Right cardiac atrium (tissue), 5 donors: ENCODE results near the gene MYL6B. TPM values are rescaled to one million over a fixed set of nuclear protein-coding genes. Genes with fewer than 3 reads are reported as not detected.

ENCODE experiments used
- ATAC-seq, 2 donors: fragments of 200-7000 bp; cut with Tn5 transposase; one replicate each; pipeline versions ENCODE4 v1.8.0 to v1.9.1; 2020; ENCODE audit warnings: moderate library complexity in 2 of 2, mild to moderate bottlenecking in 1 of 2
- DNase-seq, 3 donors: peaks; one replicate each; pipeline ENCODE4 v3.0.0-alpha.2; 2020
- H3K27ac ChIP-seq: one replicate; pipeline ENCODE4 v1.5.1; 2013; ENCODE audit warnings: mild to moderate bottlenecking, low read length, control low read depth, moderate library complexity
- H3K27me3 ChIP-seq: one replicate; pipeline ENCODE4 v1.6.1; 2013; ENCODE audit not compliant: control insufficient read depth, insufficient read depth
- H3K4me1 ChIP-seq: one replicate; pipeline ENCODE4 v1.6.1; 2013; ENCODE audit warnings: low read length; ENCODE audit not compliant: control insufficient read depth, insufficient read depth
- H3K4me3 ChIP-seq: one replicate; pipeline ENCODE4 v1.5.1; 2013; ENCODE audit warnings: low read length, control low read depth
- H3K9me3 ChIP-seq: one replicate; pipeline ENCODE4 v1.6.1; 2013; ENCODE audit warnings: low read length; ENCODE audit not compliant: control insufficient read depth
- WGBS: extraction: QIAGEN DNeasy Blood & Tissue Kit; methylation state at CpG from one replicate; pipeline ENCODE4 v1.1.7; 2013; 5-methylcytosine and 5-hydroxymethylcytosine counted together
- intact Hi-C, 4 donors: fragments of 100-400 bp; cut with DNase I; formaldehyde crosslinking; loops; one replicate each; pipeline versions ENCODE4 v1.11.0 to v1.14.0; 2022 to 2023
- long read RNA-seq, 4 donors: library from polyadenylated mRNA; unstranded; transcript quantifications; one replicate each; pipeline ENCODE4 v2.0.0, GENCODE V29; 2020 to 2021
- polyA plus RNA-seq: library from polyadenylated mRNA; stranded (reverse); fragments of 200-250 nt; gene quantifications from one replicate; pipeline ENCODE4 v1.2.3, GENCODE V29; 2013
- total RNA-seq, 4 donors: library from RNA; stranded (reverse); fragmentation: NEBNext Ultra II Directional; extraction: Animal tissue kit (Norgen Biotek cat#: 25700); gene quantifications; one replicate each; pipeline ENCODE4 v1.2.1, GENCODE V29; 2021
- donor health status: healthy with polysubstance abuse.
- donor health status: DM: no; HTN: yes; CAD: no.
- donor health status: DM: no; HTN: no; CAD: no.
- donor health status: DM: no; HTN: yes; CAD: no; lungs with severe emphysema.
- donor health status: DM: yes; HTN: yes; CAD: no.

MYL6B gene
- 10 to 100 TPM; 48.4 to 74.6 (median 60.2) TPM for total RNA-seq
- 65.7 TPM for polyA plus RNA-seq
- long read RNA-seq, donor 1, partial matches to known transcripts = 1 of 11 reads
- long read RNA-seq, donor 1, other reads (novel, unspliced or antisense) = 8 of 11 reads
- long read RNA-seq, donor 2, partial matches to known transcripts = 2 of 12 reads
- long read RNA-seq, donor 2, other reads (novel, unspliced or antisense) = 7 of 12 reads
- long read RNA-seq, donor 3, partial matches to known transcripts = 0 of 7 reads
- long read RNA-seq, donor 3, other reads (novel, unspliced or antisense) = 6 of 7 reads
- long read RNA-seq, donor 4, partial matches to known transcripts = 2 of 12 reads
- long read RNA-seq, donor 4, other reads (novel, unspliced or antisense) = 8 of 12 reads

DNA sequence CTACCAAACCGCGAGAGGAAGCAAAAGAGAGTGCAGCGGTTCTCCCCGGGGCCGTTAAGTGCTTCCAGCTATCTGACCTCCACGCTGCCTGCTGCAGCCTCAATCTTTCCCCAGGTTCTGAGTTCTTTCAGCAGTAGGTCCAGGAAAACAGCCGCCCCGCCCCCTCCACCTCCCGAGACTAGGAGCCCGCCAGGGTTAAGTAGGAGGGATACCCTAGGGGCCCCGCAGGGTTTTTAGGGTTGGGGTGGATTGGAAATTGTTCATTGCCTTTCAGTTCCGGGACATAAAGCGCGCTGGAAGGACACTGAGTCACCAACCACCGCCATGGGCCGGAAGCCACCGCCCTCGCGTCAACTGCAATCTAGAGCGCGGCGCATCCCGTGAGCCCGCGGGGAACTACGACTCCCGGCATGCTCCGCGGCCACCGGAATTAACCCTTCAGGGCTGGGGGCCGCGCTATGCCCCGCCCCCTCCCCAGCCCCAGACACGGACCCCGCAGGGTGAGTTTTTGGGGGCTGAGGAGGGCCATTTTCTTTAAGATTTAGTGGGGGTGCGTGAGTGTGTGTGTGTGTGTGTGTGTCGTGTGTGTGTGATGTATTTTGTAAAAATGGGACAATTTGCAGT lies at the start of gene MYL6B:
TSS of gene MYL6B (plus strand) at position 456 of the 624 bp plus-strand sequence. CDS start 1,332 bp downstream, outside the sequence.
- intact Hi-C loops = no loop called here
- Histone ChIP-seq H3K4me1 (peaks cover 5% of the 10 kb centered on the region), H3K27ac (peak within 1 kb of the TSS; percentile 74), H3K27me3 (no peaks in the 10 kb centered on the region), H3K4me3 (peak within 1 kb of the TSS; percentile 97), H3K9me3 (no peaks in the 10 kb centered on the region)
- peak; percentile 96 for ATAC-seq
- whole genome bisulfite sequencing = under 1% methylated on average over 37 of the region's 37 CpGs
- peak; percentile 95 to 98 (median 97) for DNase-seq

DNA sequence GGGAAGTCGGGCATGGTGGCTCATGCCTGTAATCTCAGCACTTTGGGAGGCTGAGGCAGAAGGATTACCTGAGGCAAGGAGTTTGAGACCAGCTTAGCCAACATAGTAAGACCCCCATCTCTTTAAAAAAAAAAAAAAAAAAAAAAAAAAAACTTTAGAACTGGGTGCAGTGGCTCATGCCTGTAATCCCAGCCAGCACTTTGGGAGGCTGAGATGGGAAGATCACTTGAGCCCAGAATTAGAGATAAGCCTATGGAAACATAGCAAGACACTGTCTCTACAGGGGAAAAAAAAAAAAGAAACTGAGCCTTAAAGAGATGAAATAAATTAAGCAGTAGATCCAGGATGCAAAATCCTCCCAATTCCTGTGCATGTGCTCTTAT lies 49.7 kb upstream of the MYL6B start:
- 72% methylated on average over 1 of the region's 1 CpG for WGBS
- H3K27me3 ChIP-seq = no peaks in the 10 kb centered on the region
- intact Hi-C loops = no loop called here
- ATAC-seq = no peak
- H3K9me3 ChIP-seq = no peaks in the 10 kb centered on the region
- no peak for DNase-seq
- H3K4me1 ChIP-seq = no peaks in the 10 kb centered on the region
- no peak overlapping the region for H3K4me3 ChIP-seq
- no peak overlapping the region for H3K27ac ChIP-seq

DNA sequence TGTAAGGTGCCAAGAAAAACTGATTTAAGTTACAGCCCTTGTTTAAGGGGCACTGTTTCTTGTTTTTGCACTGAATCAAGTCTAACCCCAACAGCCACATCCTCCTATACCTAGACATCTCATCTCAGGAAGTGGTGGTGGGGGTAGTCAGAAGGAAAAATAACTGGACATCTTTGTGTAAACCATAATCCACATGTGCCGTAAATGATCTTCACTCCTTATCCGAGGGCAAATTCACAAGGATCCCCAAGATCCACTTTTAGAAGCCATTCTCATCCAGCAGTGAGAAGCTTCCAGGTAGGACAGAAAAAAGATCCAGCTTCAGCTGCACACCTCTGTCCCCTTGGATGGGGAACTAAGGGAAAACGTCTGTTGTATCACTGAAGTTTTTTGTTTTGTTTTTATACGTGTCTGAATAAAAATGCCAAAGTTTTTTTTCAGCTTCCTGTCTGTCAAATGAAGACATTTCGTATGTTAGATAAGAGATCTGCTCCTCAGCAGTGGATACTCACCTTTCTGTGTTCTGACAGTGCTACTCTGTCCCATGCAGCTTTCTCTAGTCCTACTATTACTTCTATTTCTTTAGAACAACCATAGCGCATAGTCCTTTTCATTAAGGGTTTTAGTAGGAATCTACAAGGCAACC lies 49.2 kb upstream of the MYL6B start:
- H3K27ac ChIP-seq = no peak overlapping the region
- DNase-seq = no peak
- peak overlapping the region; percentile 83 for H3K4me3 ChIP-seq
- no peaks in the 10 kb centered on the region for H3K9me3 ChIP-seq
- H3K4me1 ChIP-seq = no peaks in the 10 kb centered on the region
- no peak for ATAC-seq
- no peaks in the 10 kb centered on the region for H3K27me3 ChIP-seq
- intact Hi-C loops = no loop called here
- 49% methylated on average over 6 of the region's 6 CpGs for WGBS

DNA sequence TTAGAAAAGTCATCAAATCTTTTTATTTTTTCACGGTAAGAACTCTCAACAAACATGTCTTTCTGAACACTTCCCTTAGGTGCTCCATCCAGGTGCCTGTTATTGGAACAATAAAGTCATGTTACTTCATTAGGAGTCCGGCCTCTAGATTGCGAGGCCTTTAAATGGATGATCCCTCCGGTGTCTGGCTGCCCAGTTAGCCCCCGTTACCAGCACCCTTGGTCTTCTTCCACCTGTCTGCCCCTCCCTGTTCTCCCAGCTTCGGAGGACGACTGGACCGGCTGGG lies 48.6 kb upstream of the MYL6B start:
- 2% methylated on average over 8 of the region's 8 CpGs for WGBS
- H3K9me3 ChIP-seq = no peaks in the 10 kb centered on the region
- no peaks in the 10 kb centered on the region for H3K4me1 ChIP-seq
- peak overlapping the region; percentile 88 for H3K27ac ChIP-seq
- peak overlapping the region; percentile 83 for H3K4me3 ChIP-seq
- no peak for DNase-seq
- H3K27me3 ChIP-seq = no peaks in the 10 kb centered on the region
- no peak for ATAC-seq
- intact Hi-C loops = no loop called here

DNA sequence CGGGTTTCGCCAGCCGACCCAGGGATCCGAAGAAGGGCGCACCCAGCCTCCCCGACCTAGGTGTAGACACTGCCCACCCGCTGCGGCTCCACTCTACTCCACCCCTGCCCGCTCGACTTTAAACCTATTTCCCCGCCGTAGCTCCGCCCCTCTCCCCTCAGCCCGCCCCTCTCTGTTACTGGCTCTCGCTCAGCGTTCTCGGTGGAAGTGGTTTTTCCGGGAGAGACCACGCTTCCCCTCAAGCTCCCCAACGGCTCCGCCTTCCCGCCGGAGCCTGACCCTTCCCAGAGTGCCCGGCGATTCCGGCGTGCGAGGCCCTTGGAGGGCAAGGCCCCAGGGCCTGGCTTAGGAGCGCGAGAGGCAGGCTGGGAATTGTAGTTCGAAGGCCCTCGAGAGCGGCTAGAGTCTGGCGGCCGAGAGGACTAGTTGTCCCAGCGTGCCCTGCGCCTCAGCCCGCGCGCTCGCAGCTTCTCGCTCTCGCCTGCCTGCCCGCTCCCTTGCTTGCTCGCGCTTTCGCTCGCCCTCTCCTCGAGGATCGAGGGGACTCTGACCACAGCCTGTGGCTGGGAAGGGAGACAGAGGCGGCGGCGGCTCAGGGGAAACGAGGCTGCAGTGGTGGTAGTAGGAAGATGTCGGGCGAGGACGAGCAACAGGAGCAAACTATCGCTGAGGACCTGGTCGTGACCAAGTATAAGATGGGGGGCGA lies 48.1 kb upstream of the MYL6B start, which contains the start of gene PA2G4:
TSS of gene PA2G4 (plus strand) at position 451 of the 706 bp plus-strand sequence. CDS start at position 630, 179 bp downstream.
- under 1% methylated on average over 60 of the region's 60 CpGs for WGBS
- no peaks in the 10 kb centered on the region for H3K4me1 ChIP-seq
- no peaks in the 10 kb centered on the region for H3K27me3 ChIP-seq
- no peaks in the 10 kb centered on the region for H3K9me3 ChIP-seq
- peak; percentile 98 to 99 for ATAC-seq
- peak within 1 kb of the TSS; percentile 83 for H3K4me3 ChIP-seq
- intact Hi-C loops = no loop called here
- peak within 1 kb of the TSS; percentile 88 for H3K27ac ChIP-seq
- peak; percentile 99 for DNase-seq

DNA sequence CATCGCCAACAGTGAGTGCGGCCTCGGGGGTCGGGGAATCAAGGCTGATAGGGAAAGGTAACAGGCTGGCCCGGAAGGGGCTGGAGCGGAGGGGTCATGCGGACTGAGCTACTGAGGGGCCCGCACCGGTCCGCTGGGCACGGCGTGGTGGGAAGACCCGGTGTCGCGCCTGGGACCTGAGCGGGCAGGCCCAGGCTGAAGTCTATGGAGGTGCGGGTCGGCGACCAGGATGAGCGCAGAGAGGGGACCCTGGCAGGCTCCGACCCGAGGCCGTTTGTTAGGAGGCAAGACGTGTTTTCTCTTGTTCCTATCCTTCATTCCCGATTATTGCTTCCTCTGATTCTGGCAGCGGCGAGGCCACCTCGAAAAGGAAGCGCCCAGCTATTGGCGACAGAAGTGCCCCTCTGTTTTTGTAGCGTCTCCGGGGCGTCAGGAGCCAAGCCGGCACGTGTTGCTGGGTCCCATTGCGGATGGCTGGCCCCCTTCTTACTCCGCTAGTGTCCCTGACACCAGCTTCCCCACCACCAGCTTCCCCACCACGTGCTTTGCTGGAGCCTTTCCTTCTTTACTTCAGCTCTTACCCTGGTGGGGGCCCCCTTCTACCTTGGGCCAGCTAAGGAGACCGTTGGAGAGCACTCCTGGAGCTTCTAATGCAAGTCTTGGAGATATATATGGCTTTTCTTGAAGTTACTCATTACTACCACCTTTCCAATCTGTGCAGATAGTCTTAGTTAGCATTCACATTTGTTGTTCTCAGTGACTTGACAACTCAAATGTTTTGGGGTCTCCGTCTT lies 47.4 kb upstream of the MYL6B start:
- H3K27ac ChIP-seq = peak overlapping the region; percentile 84
- H3K27me3 ChIP-seq = no peaks in the 10 kb centered on the region
- no peaks in the 10 kb centered on the region for H3K9me3 ChIP-seq
- H3K4me3 ChIP-seq = peak overlapping the region; percentile 48
- DNase-seq (peak; percentile 49 to 77 (median 52)), ATAC-seq (peak; percentile 31 to 50)
- no peaks in the 10 kb centered on the region for H3K4me1 ChIP-seq
- intact Hi-C loops = no loop called here
- WGBS = under 1% methylated on average over 40 of the region's 40 CpGs

DNA sequence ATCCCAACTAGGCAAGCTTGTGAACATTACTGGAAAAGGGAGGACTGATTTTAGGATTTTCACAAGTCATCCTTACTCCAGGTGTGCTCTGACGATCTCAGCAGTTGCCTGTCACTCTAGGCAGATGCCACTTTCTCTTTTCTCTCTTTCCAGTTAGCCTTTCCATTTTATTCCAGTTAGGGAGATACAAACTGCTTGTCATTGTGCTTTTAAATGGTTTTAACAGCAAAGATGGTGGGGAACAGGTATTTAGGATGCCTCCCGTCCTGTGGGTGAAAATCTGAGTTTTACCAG lies 46.8 kb upstream of the MYL6B start:
- H3K4me3 ChIP-seq = peak overlapping the region; percentile 48
- no peak overlapping the region for H3K27ac ChIP-seq
- intact Hi-C loops = no loop called here
- no peaks in the 10 kb centered on the region for H3K9me3 ChIP-seq
- H3K27me3 ChIP-seq = no peaks in the 10 kb centered on the region
- no peaks in the 10 kb centered on the region for H3K4me1 ChIP-seq
- WGBS = 33% methylated on average over 2 of the region's 2 CpGs
- DNase-seq (no peak), ATAC-seq (no peak)

DNA sequence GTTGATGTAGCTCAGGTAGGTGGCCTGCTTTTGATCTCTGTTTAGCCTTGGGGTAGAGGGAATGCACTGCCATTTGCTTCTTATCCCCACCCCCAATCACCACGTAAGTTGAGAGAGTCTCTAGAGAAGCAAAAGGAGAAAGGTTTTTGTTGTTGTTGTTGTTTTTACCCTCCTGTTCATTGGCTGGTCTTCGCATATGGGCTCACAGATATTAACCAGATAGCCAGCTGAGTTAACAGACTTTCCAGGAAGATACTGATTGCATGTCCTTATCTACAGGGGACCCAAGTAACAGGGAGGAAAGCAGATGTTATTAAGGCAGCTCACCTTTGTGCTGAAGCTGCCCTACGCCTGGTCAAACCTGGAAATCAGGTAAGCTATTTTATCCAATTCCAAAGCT lies 45.1 kb upstream of the MYL6B start:
- Histone ChIP-seq H3K9me3 (no peaks in the 10 kb centered on the region), H3K4me3 (no peak overlapping the region), H3K4me1 (no peaks in the 10 kb centered on the region), H3K27ac (no peak overlapping the region), H3K27me3 (no peaks in the 10 kb centered on the region)
- WGBS = 91% methylated on average over 3 of the region's 3 CpGs
- ATAC-seq (no peak), DNase-seq (no peak)
- intact Hi-C loops = no loop called here

DNA sequence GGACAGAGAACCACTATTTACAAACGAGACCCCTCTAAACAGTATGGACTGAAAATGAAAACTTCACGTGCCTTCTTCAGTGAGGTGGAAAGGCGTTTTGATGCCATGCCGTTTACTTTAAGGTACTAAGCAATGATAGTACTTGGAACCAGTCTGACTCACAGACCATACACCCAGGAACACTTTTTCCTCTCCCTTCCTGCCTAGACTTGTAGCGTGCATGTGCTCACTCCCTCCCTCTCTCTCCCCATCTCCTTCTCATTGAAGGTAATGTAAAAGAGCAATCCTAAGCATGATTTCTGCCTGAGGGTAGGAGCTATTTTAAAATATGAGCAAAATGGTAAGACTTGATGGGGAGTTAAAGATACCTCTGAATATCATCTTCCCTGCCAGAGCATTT lies 41.8 kb upstream of the MYL6B start:
- WGBS = 93% methylated on average over 5 of the region's 5 CpGs

DNA sequence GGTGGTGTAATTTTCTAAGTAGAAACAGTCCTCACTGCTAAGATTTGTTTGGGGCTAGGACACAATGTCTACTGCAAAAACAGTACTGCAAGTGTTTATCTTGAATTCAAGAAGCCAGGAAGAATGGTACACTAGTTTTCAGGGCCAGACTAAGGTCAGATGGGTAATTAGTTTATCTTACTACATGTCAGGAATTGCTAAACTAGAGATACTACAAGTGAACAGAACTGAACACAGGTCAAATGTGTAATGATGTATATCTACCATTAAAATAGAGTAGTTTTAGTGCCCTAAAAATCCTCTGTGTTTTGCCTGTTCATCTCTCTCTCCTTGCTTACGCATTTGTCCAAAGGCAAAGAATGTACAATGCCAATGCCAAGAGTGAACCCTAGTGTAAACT lies 38.3 kb upstream of the MYL6B start:
- 92% methylated on average over 1 of the region's 1 CpG for WGBS
- Histone ChIP-seq H3K4me3 (no peak overlapping the region), H3K4me1 (peaks cover 6% of the 10 kb centered on the region), H3K27me3 (no peaks in the 10 kb centered on the region), H3K9me3 (no peaks in the 10 kb centered on the region), H3K27ac (no peak overlapping the region)
- no peak for ATAC-seq
- intact Hi-C loops = no loop called here
- no peak for DNase-seq

More for the DNA sequence above, 41.8 kb upstream of the MYL6B start:
- intact Hi-C loops = no loop called here
- H3K27ac ChIP-seq = no peak overlapping the region
- no peaks in the 10 kb centered on the region for H3K27me3 ChIP-seq
- no peaks in the 10 kb centered on the region for H3K9me3 ChIP-seq
- peaks cover 2% of the 10 kb centered on the region for H3K4me1 ChIP-seq
- ATAC-seq (no peak), DNase-seq (no peak)
- no peak overlapping the region for H3K4me3 ChIP-seq
